ENCODE data around the gene RSU1. TPM values are rescaled to one million over a fixed set of nuclear protein-coding genes. Genes with fewer than 3 reads are reported as not detected.

The RSU1 gene
- total RNA-seq, 1 experiment from 2014 or later, result 44.5 TPM

DNA sequence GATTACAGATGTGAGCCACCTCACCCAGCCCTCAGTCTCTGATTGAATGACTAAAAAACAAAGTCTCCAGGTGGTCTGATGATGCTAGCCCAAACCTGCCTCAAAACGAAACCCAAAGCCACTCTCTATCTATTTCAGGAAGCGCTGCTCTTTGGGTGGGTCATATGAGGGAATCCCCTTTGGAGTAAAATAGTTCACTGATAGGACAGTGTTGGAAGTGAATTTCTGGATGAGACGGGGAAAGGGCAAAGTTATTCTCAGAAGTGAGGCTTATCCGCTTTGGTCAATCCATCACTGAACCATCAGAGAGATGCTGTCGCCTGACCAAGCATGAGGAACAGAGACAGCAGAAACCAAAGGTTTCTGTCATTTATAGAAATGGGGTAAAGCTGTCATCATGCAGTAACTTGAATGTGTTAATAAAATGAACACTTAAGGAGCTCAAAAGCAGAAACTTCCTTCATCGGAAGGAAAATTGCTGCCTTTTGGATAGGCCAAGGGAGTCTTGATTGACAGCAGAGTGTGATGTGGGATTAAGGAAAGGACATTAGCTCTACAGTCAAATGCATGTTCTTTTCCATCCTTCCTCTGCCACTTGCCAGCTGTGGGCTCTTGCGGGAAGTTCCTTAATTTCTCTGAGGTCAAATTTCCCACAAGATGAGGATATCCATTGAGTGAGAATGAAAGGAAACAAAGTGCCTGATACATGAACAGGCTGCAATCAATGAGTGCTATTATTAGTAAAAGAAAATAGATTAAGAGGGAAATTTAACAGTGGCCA is 230.7 kb downstream of the RSU1 start:
- Histone ChIP-seq H3F3A (ENCODE audit: insufficient read depth, low read depth) (no peaks in the 10 kb centered on the region), H3K4me2 (no peak overlapping the region), H3K9me2 (ENCODE audit: insufficient read depth) (no peaks in the 10 kb centered on the region), H4K20me1 (ENCODE audit: insufficient read depth) (no peaks in the 10 kb centered on the region), H3K27me3 (ENCODE audit: insufficient read depth, low read depth) (no peaks in the 10 kb centered on the region), H2AFZ (no peak overlapping the region), H3K4me3 (no peak overlapping the region), H3K36me3 (ENCODE audit: low read depth) (no peaks in the 10 kb centered on the region), H3K9me3 (ENCODE audit: insufficient read depth, low read depth) (no peaks in the 10 kb centered on the region), H3K4me1 (replicated peaks; ENCODE audit: insufficient read depth) (no peaks in the 10 kb centered on the region), H3K79me2 (ENCODE audit: low read depth) (no peaks in the 10 kb centered on the region), H3K27ac (no peak overlapping the region)
- DNase-seq, result no peak
- POLR2A ChIA-PET (ENCODE audit: unreplicated experiment), result no interaction called here
- TF ChIP-seq, protein P1, sequence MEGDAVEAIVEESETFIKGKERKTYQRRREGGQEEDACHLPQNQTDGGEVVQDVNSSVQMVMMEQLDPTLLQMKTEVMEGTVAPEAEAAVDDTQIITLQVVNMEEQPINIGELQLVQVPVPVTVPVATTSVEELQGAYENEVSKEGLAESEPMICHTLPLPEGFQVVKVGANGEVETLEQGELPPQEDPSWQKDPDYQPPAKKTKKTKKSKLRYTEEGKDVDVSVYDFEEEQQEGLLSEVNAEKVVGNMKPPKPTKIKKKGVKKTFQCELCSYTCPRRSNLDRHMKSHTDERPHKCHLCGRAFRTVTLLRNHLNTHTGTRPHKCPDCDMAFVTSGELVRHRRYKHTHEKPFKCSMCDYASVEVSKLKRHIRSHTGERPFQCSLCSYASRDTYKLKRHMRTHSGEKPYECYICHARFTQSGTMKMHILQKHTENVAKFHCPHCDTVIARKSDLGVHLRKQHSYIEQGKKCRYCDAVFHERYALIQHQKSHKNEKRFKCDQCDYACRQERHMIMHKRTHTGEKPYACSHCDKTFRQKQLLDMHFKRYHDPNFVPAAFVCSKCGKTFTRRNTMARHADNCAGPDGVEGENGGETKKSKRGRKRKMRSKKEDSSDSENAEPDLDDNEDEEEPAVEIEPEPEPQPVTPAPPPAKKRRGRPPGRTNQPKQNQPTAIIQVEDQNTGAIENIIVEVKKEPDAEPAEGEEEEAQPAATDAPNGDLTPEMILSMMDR (conservative IDR thresholded peaks at IDR 0.05), result no peak
- TF ChIP-seq EZH2 (IDR thresholded peaks at IDR 0.05; ENCODE audit: low read depth), result no peak
- no TSS peak for BruUV-seq (replicated peaks)
- CTCF ChIA-PET, result no interaction called here
- intact Hi-C loops (cut with micrococcal nuclease; ENCODE audit: unreplicated experiment), result no loop called here

DNA sequence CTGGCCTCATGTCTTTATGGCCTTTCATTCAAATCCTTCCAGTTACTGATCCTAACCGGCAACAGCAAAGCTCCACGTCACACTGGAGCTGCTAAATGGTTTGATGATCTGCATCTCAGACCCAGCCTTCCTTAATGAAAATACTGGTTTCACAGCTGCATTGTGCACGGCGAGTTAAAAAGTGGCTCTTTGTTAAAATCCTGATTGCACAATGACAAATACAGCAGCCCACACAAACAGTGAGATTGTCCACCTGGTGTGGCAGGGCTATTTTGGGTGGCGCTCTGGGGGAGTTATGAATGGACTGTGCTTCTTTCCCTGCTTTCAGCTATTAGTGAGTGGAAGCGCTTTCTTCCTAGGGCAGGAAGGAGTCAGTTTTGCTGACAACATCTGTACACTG is 232.1 kb downstream of the RSU1 start:
- Histone ChIP-seq H3K36me3 (ENCODE audit: low read depth) (no peaks in the 10 kb centered on the region), H2AFZ (no peak overlapping the region), H3K27me3 (ENCODE audit: insufficient read depth, low read depth) (no peaks in the 10 kb centered on the region), H3K4me3 (no peak overlapping the region), H3K4me2 (no peak overlapping the region), H3F3A (ENCODE audit: insufficient read depth, low read depth) (no peaks in the 10 kb centered on the region), H3K9me2 (ENCODE audit: insufficient read depth) (no peaks in the 10 kb centered on the region), H3K9me3 (ENCODE audit: insufficient read depth, low read depth) (no peaks in the 10 kb centered on the region), H3K4me1 (replicated peaks; ENCODE audit: insufficient read depth) (no peaks in the 10 kb centered on the region), H3K27ac (no peak overlapping the region), H4K20me1 (ENCODE audit: insufficient read depth) (no peaks in the 10 kb centered on the region), H3K79me2 (ENCODE audit: low read depth) (no peaks in the 10 kb centered on the region)
- TF ChIP-seq, protein P1 (conservative IDR thresholded peaks at IDR 0.05), result no peak
- TF ChIP-seq EZH2 (IDR thresholded peaks at IDR 0.05; ENCODE audit: low read depth), result no peak
- intact Hi-C loops (cut with micrococcal nuclease; ENCODE audit: unreplicated experiment), result no loop called here
- no peak for DNase-seq
- BruUV-seq (replicated peaks), result no TSS peak
- POLR2A ChIA-PET (ENCODE audit: unreplicated experiment), result no interaction called here
- CTCF ChIA-PET, result no interaction called here

DNA sequence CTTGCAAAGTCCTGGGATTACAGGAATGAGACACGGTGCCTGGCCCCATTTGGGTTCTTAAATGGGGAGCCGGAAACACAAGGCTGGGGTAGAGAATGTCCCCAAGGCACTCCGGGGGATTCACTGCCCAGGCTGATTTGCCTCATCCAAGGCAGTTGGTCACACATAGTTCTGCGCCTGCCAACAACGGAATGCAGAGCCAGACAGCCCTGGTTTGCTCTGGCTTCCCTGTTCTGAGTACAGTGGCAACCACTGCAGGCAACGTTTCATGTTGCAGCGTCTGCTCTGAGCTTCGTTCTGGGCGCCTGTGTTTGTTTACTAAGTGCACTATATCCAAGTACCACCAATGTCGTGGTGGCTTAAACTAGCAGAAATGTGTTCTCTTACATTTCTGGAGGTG is 233.8 kb downstream of the RSU1 start:
- no peak overlapping the region for H3K4me2 ChIP-seq
- no peaks in the 10 kb centered on the region for H3K27me3 ChIP-seq (ENCODE audit: insufficient read depth, low read depth)
- no peak for DNase-seq
- no peaks in the 10 kb centered on the region for H3K79me2 ChIP-seq (ENCODE audit: low read depth)
- CTCF ChIA-PET, result no interaction called here
- no peaks in the 10 kb centered on the region for H3F3A ChIP-seq (ENCODE audit: insufficient read depth, low read depth)
- POLR2A ChIA-PET (ENCODE audit: unreplicated experiment), result no interaction called here
- no peaks in the 10 kb centered on the region for H3K36me3 ChIP-seq (ENCODE audit: low read depth)
- no TSS peak for BruUV-seq (replicated peaks)
- intact Hi-C loops (cut with micrococcal nuclease; ENCODE audit: unreplicated experiment), result no loop called here
- no peak overlapping the region for H3K27ac ChIP-seq
- H3K4me3 ChIP-seq, result no peak overlapping the region
- no peaks in the 10 kb centered on the region for H3K9me3 ChIP-seq (ENCODE audit: insufficient read depth, low read depth)
- no peaks in the 10 kb centered on the region for H4K20me1 ChIP-seq (ENCODE audit: insufficient read depth)
- H2AFZ ChIP-seq, result no peak overlapping the region
- TF ChIP-seq, protein P1 (conservative IDR thresholded peaks at IDR 0.05), result no peak
- no peak for TF ChIP-seq EZH2 (IDR thresholded peaks at IDR 0.05; ENCODE audit: low read depth)
- no peaks in the 10 kb centered on the region for H3K9me2 ChIP-seq (ENCODE audit: insufficient read depth)
- H3K4me1 ChIP-seq (replicated peaks; ENCODE audit: insufficient read depth), result no peaks in the 10 kb centered on the region

All from PC-9 (cell line).